Rectal smooth muscle tissue (tissue), 1 donor: ENCODE measurements around the gene GGPS1.

Experiments used
- H3K27ac ChIP-seq: one replicate; pipeline ENCODE4 v1.7.0; 2013; ENCODE audit warnings: low read depth, low read length, inconsistent platforms
- H3K27me3 ChIP-seq: one replicate; pipeline ENCODE4 v1.7.0; 2013; ENCODE audit warnings: low read length; ENCODE audit not compliant: control insufficient read depth, insufficient read depth
- H3K36me3 ChIP-seq: one replicate; pipeline ENCODE4 v1.7.0; 2013; ENCODE audit warnings: low read length; ENCODE audit not compliant: control insufficient read depth, insufficient read depth
- H3K4me1 ChIP-seq: one replicate; pipeline ENCODE4 v1.7.0; 2013; ENCODE audit warnings: low read length; ENCODE audit not compliant: control insufficient read depth, insufficient read depth
- H3K4me3 ChIP-seq: one replicate; pipeline ENCODE4 v1.7.0; 2013; ENCODE audit warnings: low read length
- H3K9ac ChIP-seq: one replicate; pipeline ENCODE4 v1.7.0; 2013; ENCODE audit warnings: low read length

GGPS1 gene

GRCh38 chr1:235329139-235329902 is 951 bp downstream of the GGPS1 start:
- peak overlapping the region; percentile 98 for H3K27ac ChIP-seq
- peak overlapping the region; percentile 95 for H3K9ac ChIP-seq
- H3K36me3 ChIP-seq = no peaks in the 10 kb centered on the region
- no peaks in the 10 kb centered on the region for H3K27me3 ChIP-seq
- peak overlapping the region; percentile 95 for H3K4me3 ChIP-seq
- H3K4me1 ChIP-seq = peaks cover 38% of the 10 kb centered on the region

- Histone ChIP-seq H3K36me3 (no peaks in the 10 kb centered on the region), H3K27ac (no peak overlapping the region), H3K9ac (no peak overlapping the region), H3K27me3 (no peaks in the 10 kb centered on the region), H3K4me3 (no peak overlapping the region), H3K4me1 (peaks cover 30% of the 10 kb centered on the region)
Observed at GRCh38 chr1:235330918-235331285, 2.5 kb downstream of the GGPS1 start.

DNA sequence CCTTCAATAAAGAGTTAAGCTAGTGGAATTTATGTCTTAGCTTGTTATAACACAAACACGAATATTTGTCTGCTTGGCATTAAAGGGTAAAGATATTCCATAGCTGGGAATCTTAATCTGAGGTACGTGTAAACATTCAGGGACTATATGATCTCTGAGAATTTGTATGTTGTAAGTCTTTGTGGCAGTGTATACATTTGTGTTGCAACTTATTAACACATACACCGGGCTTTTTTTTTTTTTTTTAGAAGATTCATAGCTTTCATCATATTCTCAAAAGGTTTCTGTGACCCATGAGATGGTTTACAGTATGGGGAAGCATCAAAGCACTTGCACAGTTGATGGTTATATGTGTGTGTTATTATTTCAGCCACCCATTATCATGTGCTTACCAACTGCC is 3.0 kb downstream of the GGPS1 start:
- H3K27ac ChIP-seq = no peak overlapping the region
- no peaks in the 10 kb centered on the region for H3K36me3 ChIP-seq
- H3K4me3 ChIP-seq = no peak overlapping the region
- H3K4me1 ChIP-seq = peaks cover 25% of the 10 kb centered on the region
- no peaks in the 10 kb centered on the region for H3K27me3 ChIP-seq
- no peak overlapping the region for H3K9ac ChIP-seq

- no peak overlapping the region for H3K27ac ChIP-seq
- no peaks in the 10 kb centered on the region for H3K27me3 ChIP-seq
- peaks cover 5% of the 10 kb centered on the region for H3K36me3 ChIP-seq
- no peak overlapping the region for H3K4me3 ChIP-seq
- no peak overlapping the region for H3K9ac ChIP-seq
- H3K4me1 ChIP-seq = peaks cover 3% of the 10 kb centered on the region
Observed at GRCh38 chr1:235336903-235337302, 8.5 kb downstream of the GGPS1 start.

GRCh38 chr1:235339746-235340145 is 11.4 kb downstream of the GGPS1 start:
- no peaks in the 10 kb centered on the region for H3K27me3 ChIP-seq
- H3K9ac ChIP-seq = no peak overlapping the region
- no peak overlapping the region for H3K27ac ChIP-seq
- H3K4me1 ChIP-seq = peaks cover 3% of the 10 kb centered on the region
- no peak overlapping the region for H3K4me3 ChIP-seq
- peaks cover 5% of the 10 kb centered on the region for H3K36me3 ChIP-seq

DNA sequence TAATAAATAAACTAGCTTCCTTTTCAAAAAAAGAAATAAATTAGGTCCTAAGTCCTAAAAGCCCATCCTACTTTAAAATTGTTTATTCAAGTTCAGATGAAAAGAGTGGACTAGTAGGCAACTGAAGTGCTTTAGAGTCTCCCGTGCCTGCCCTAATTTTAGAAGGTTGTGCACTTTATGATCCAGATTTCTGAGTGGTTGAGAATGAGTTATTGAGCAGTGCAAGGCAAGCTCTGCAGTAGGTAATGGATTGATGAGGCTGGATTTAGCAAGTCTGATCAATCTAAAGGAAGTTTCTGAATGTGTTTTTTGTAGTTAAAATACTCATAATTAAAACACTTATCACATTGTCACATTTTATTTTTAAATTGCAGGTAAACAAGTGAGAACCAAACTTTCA is 13.0 kb downstream of the GGPS1 start:
- no peak overlapping the region for H3K9ac ChIP-seq
- no peak overlapping the region for H3K27ac ChIP-seq
- H3K4me1 ChIP-seq = peaks cover 3% of the 10 kb centered on the region
- no peak overlapping the region for H3K4me3 ChIP-seq
- peaks cover 5% of the 10 kb centered on the region for H3K36me3 ChIP-seq
- no peaks in the 10 kb centered on the region for H3K27me3 ChIP-seq

- H3K27ac ChIP-seq = no peak overlapping the region
- peaks cover under 1% of the 10 kb centered on the region for H3K36me3 ChIP-seq
Observed at GRCh38 chr1:235342039-235342438, 13.7 kb downstream of the GGPS1 start.

GRCh38 chr1:235342471-235342870 is 14.1 kb downstream of the GGPS1 start:
- H3K27ac ChIP-seq = no peak overlapping the region
- H3K4me3 ChIP-seq = no peak overlapping the region
- H3K4me1 ChIP-seq = no peaks in the 10 kb centered on the region
- H3K36me3 ChIP-seq = no peaks in the 10 kb centered on the region
- no peak overlapping the region for H3K9ac ChIP-seq
- no peaks in the 10 kb centered on the region for H3K27me3 ChIP-seq

More at GRCh38 chr1:235342039-235342438, 13.7 kb downstream of the GGPS1 start:
- H3K27me3 ChIP-seq = no peaks in the 10 kb centered on the region
- H3K9ac ChIP-seq = no peak overlapping the region
- H3K4me3 ChIP-seq = no peak overlapping the region
- H3K4me1 ChIP-seq = no peaks in the 10 kb centered on the region

GRCh38 chr1:235343726-235344125 is 15.4 kb downstream of the GGPS1 start:
- Histone ChIP-seq H3K9ac (no peak overlapping the region), H3K27ac (no peak overlapping the region), H3K36me3 (no peaks in the 10 kb centered on the region), H3K27me3 (no peaks in the 10 kb centered on the region), H3K4me3 (no peak overlapping the region), H3K4me1 (no peaks in the 10 kb centered on the region)

GRCh38 chr1:235351441-235351840 is 23.1 kb downstream of the GGPS1 start:
- Histone ChIP-seq H3K4me1 (no peaks in the 10 kb centered on the region), H3K36me3 (no peaks in the 10 kb centered on the region), H3K27ac (no peak overlapping the region), H3K9ac (no peak overlapping the region), H3K4me3 (no peak overlapping the region), H3K27me3 (no peaks in the 10 kb centered on the region)

DNA sequence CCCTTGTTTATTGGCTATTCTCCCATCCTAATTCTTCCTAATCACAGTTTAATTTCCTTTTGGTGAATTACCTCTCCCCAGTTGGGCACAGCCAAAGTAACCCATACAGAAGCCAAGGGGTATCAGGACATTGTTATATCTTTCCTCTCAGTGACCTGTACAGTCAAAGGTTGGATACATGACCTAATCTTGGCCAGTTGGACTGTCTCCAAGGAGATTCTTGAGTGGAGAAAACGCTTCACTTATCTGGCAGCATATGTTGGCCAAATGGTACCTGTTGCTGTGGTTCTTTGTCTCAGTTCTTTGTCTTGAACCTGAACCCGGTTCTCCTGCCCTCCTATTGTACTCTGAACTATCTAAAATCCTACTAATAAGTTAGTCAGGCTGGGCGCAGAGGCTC is 23.5 kb downstream of the GGPS1 start:
- Histone ChIP-seq H3K9ac (no peak overlapping the region), H3K27me3 (no peaks in the 10 kb centered on the region), H3K36me3 (no peaks in the 10 kb centered on the region), H3K4me1 (no peaks in the 10 kb centered on the region), H3K27ac (no peak overlapping the region), H3K4me3 (no peak overlapping the region)

- H3K27ac ChIP-seq = no peak overlapping the region
- no peak overlapping the region for H3K4me3 ChIP-seq
- H3K9ac ChIP-seq = no peak overlapping the region
- no peaks in the 10 kb centered on the region for H3K27me3 ChIP-seq
- no peaks in the 10 kb centered on the region for H3K36me3 ChIP-seq
- H3K4me1 ChIP-seq = no peaks in the 10 kb centered on the region
Observed at GRCh38 chr1:235357485-235358373, 29.4 kb downstream of the GGPS1 start.
